Thyroid gland (tissue), 4 donors: Measurements from ENCODE around the gene APC.

Experiments
- CTCF ChIP-seq, 6 experiments: fragments of 200-600 bp in 3 of 6; fragments of 450-650 bp in 3 of 6; sonication (generic) in 3 of 6; IDR thresholded peaks; one replicate each; pipeline ENCODE4 v1.5.1; 2016 to 2019; ENCODE audit warnings: antibody characterized with exemption in 6 of 6, mild to moderate bottlenecking in 2 of 6, inconsistent platforms in 1 of 6, moderate library complexity in 1 of 6
- POLR2A ChIP-seq, 2 donors: fragments of 450-650 bp; IDR thresholded peaks; one replicate each; pipeline ENCODE4 v1.6.1; 2017; ENCODE audit warnings: antibody characterized with exemption in 2 of 2, mild to moderate bottlenecking in 2 of 2, moderate library complexity in 1 of 2

- TF ChIP-seq CTCF (IDR thresholded peaks at IDR 0.05), result no peak
- no peak for TF ChIP-seq POLR2A (IDR thresholded peaks at IDR 0.05)
Measured at GRCh38 chr5:112883192-112883591, 145.5 kb downstream of the APC start.
